Measurements from ENCODE around the gene SLC25A26. TPM values are rescaled to one million over a fixed set of nuclear protein-coding genes. Genes with fewer than 3 reads are reported as not detected.

Gene SLC25A26
- total RNA-seq, 2 donors from 2014 or later, result 19.1 to 22.4 TPM

Other genes with a start within 250 kb of the SLC25A26 start
- gene MAGI1, start 182.1 kb upstream of the SLC25A26 start, total RNA-seq, result 10 to 100 TPM; 28.5 to 34.8 TPM